H9 (cell line): ENCODE measurements around the gene GOT2. TPM values are rescaled to one million over a fixed set of nuclear protein-coding genes. Genes with fewer than 3 reads are reported as not detected.
A peak's percentile ranks its signal among the peaks of the same experiment; 100 is the strongest.

Experiments
- DNase-seq: peaks from one replicate; pipeline ENCODE4 v3.0.0-alpha.2; 2017
- H2AFZ ChIP-seq: one replicate; pipeline ENCODE4 v1.6.1; 2013; ENCODE audit warnings: mild to moderate bottlenecking, low read length, control low read depth, moderate library complexity
- H2AK5ac ChIP-seq: 2 replicates; pipeline ENCODE4 v1.6.1; 2013; ENCODE audit warnings: low read length, control low read depth, mixed read lengths; ENCODE audit not compliant: insufficient read length
- H2BK120ac ChIP-seq: one replicate; pipeline ENCODE4 v1.6.1; 2013; ENCODE audit warnings: low read depth, mild to moderate bottlenecking, low read length, control low read depth, inconsistent platforms; ENCODE audit not compliant: poor library complexity, severe bottlenecking
- H2BK12ac ChIP-seq: 2 replicates; pipeline ENCODE4 v1.6.1; 2013; ENCODE audit warnings: low read length, control low read depth, mixed read lengths, low read depth; ENCODE audit not compliant: insufficient read length
- H2BK15ac ChIP-seq: 2 replicates; pipeline ENCODE4 v1.6.1; 2013; ENCODE audit warnings: low read depth, low read length, control low read depth
- H2BK20ac ChIP-seq: one replicate; pipeline ENCODE4 v1.6.1; 2013; ENCODE audit warnings: low read depth, mild to moderate bottlenecking, low read length, control low read depth, inconsistent platforms; ENCODE audit not compliant: poor library complexity, severe bottlenecking
- H2BK5ac ChIP-seq: 2 replicates; pipeline ENCODE4 v1.6.1; 2013; ENCODE audit warnings: low read length, control low read depth, mixed read lengths; ENCODE audit not compliant: insufficient read length
- H3K14ac ChIP-seq: 2 replicates; pipeline ENCODE4 v1.6.1; 2013; ENCODE audit warnings: low read length, control low read depth; ENCODE audit not compliant: insufficient read depth
- H3K18ac ChIP-seq: 2 replicates; pipeline ENCODE4 v1.6.1; 2013; ENCODE audit warnings: low read depth, mild to moderate bottlenecking, mixed read lengths, low read length, control low read depth; ENCODE audit not compliant: insufficient read length
- H3K23ac ChIP-seq: 2 replicates; pipeline ENCODE4 v1.6.1; 2013; ENCODE audit warnings: low read length, control low read depth, mixed read lengths, low read depth; ENCODE audit not compliant: insufficient read length
- H3K23me2 ChIP-seq: 2 replicates; pipeline ENCODE4 v1.6.1; 2013; ENCODE audit warnings: low read depth, mild to moderate bottlenecking, mixed read lengths, low read length, control low read depth; ENCODE audit not compliant: insufficient read length, poor library complexity, severe bottlenecking
- H3K27ac ChIP-seq: 2 replicates; pipeline ENCODE4 v1.5.1; 2013; ENCODE audit warnings: low read length, control low read depth, mixed read lengths, low read depth; ENCODE audit not compliant: insufficient read length
- H3K27me3 ChIP-seq: 2 replicates; pipeline ENCODE4 v1.6.1; 2013; ENCODE audit warnings: low read length, control low read depth, inconsistent platforms; ENCODE audit not compliant: insufficient read depth
- H3K4ac ChIP-seq: 2 replicates; pipeline ENCODE4 v1.6.1; 2013; ENCODE audit warnings: low read depth, mild to moderate bottlenecking, control low read depth, inconsistent platforms, low read length, moderate library complexity
- H3K4me1 ChIP-seq: 2 replicates; pipeline ENCODE4 v1.6.1; 2013; ENCODE audit warnings: low read length, control low read depth, inconsistent platforms; ENCODE audit not compliant: insufficient read depth
- H3K4me2 ChIP-seq: 2 replicates; pipeline ENCODE4 v1.6.1; 2013; ENCODE audit warnings: low read length, control low read depth, mixed read lengths; ENCODE audit not compliant: insufficient read length, insufficient read depth
- H3K56ac ChIP-seq: 2 replicates; pipeline ENCODE4 v1.6.1; 2013; ENCODE audit warnings: low read depth, mild to moderate bottlenecking, mixed read lengths, low read length, control low read depth; ENCODE audit not compliant: insufficient read length
- H3K79me1 ChIP-seq: 2 replicates; pipeline ENCODE4 v1.6.1; 2013; ENCODE audit warnings: low read depth, mild to moderate bottlenecking, moderate library complexity, low read length, control low read depth, inconsistent platforms; ENCODE audit not compliant: insufficient read depth, poor library complexity, severe bottlenecking
- H3K79me2 ChIP-seq: 2 replicates; pipeline ENCODE4 v1.6.1; 2013; ENCODE audit warnings: low read length, control low read depth, inconsistent platforms; ENCODE audit not compliant: insufficient read depth
- H3K9ac ChIP-seq: 2 replicates; pipeline ENCODE4 v1.6.1; 2013; ENCODE audit warnings: low read length, control low read depth, mixed read lengths; ENCODE audit not compliant: insufficient read length; ENCODE audit errors: extremely low read depth
- H3K9me3 ChIP-seq: one replicate; pipeline ENCODE4 v1.6.1; 2013; ENCODE audit warnings: low read depth, low read length, inconsistent platforms; ENCODE audit not compliant: control insufficient read depth
- H3T11ph ChIP-seq: one replicate; pipeline ENCODE4 v1.6.1; 2013; ENCODE audit warnings: mild to moderate bottlenecking, low read length, control low read depth, inconsistent platforms
- H4K20me1 ChIP-seq: one replicate; pipeline ENCODE4 v1.6.1; 2013; ENCODE audit not compliant: control insufficient read depth, insufficient read length, insufficient read depth
- H4K5ac ChIP-seq: 2 replicates; pipeline ENCODE4 v1.6.1; 2013; ENCODE audit warnings: low read depth, mild to moderate bottlenecking, mixed read lengths, low read length, control low read depth; ENCODE audit not compliant: insufficient read length
- H4K8ac ChIP-seq: replicated peaks from 2 replicates; pipeline ENCODE4 v1.6.1; 2013; ENCODE audit warnings: low read length, control low read depth, mixed read lengths, low read depth; ENCODE audit not compliant: insufficient read length
- H4K91ac ChIP-seq: 2 replicates; pipeline ENCODE4 v1.6.1; 2013; ENCODE audit warnings: low read depth, mild to moderate bottlenecking, moderate library complexity, mixed read lengths, low read length, control low read depth; ENCODE audit not compliant: insufficient read length
- H3K27ac Mint-ChIP-seq, 3 experiments: 2 replicates in 2 of 3; 3 replicates in 1 of 3; pipeline ENCODE4 v1.8.0; 2020 to 2021; ENCODE audit warnings: mixed read lengths in 3 of 3, mild to moderate bottlenecking in 1 of 3, moderate library complexity in 1 of 3
- H3K27me3 Mint-ChIP-seq: 2 replicates; pipeline ENCODE4 v1.8.0; 2021; ENCODE audit warnings: low read depth, mild to moderate bottlenecking, moderate library complexity, mixed read lengths
- H3K36me3 Mint-ChIP-seq, 3 experiments: 2 replicates in 2 of 3; 3 replicates in 1 of 3; pipeline ENCODE4 v1.8.0; 2020 to 2021; ENCODE audit warnings: low read depth in 3 of 3, mixed read lengths in 3 of 3; ENCODE audit not compliant: insufficient read depth in 1 of 3
- H3K4me1 Mint-ChIP-seq, 2 experiments: 2 replicates each; pipeline ENCODE4 v1.8.0; 2020; ENCODE audit warnings: mixed read lengths in 2 of 2
- H3K4me3 Mint-ChIP-seq, 2 experiments: 2 replicates in 1 of 2; 3 replicates in 1 of 2; pipeline ENCODE4 v1.8.0; 2020 to 2021; ENCODE audit warnings: mild to moderate bottlenecking in 2 of 2, mixed read lengths in 2 of 2, moderate library complexity in 1 of 2
- H3K9me3 Mint-ChIP-seq, 2 experiments: 2 replicates in 1 of 2; 3 replicates in 1 of 2; pipeline ENCODE4 v1.8.0; 2020; ENCODE audit warnings: mild to moderate bottlenecking in 2 of 2, mixed read lengths in 2 of 2, moderate library complexity in 1 of 2
- CTCF ChIP-seq: fragments of 200-600 bp; sonication (generic); conservative IDR thresholded peaks from 3 replicates; pipeline ENCODE4 v1.8.0; 2021; ENCODE audit warnings: antibody characterized with exemption, mild to moderate bottlenecking
- WGBS: extraction: QIAGEN DNeasy Blood & Tissue Kit; methylation state at CpG from one replicate; pipeline ENCODE4 v1.1.7; 2013; ENCODE audit warnings: missing lambda C conversion rate, low lambda C conversion rate, mixed read lengths; ENCODE audit not compliant: insufficient read length; ENCODE audit errors: extremely low coverage; 5-methylcytosine and 5-hydroxymethylcytosine counted together
- total RNA-seq: library from RNA; stranded (reverse); gene quantifications from 2 replicates; pipeline ENCODE4 v1.2.1, GENCODE V29; 2021

The GOT2 gene
- total RNA-seq, 1 experiment from 2014 or later, result 148 TPM

DNA sequence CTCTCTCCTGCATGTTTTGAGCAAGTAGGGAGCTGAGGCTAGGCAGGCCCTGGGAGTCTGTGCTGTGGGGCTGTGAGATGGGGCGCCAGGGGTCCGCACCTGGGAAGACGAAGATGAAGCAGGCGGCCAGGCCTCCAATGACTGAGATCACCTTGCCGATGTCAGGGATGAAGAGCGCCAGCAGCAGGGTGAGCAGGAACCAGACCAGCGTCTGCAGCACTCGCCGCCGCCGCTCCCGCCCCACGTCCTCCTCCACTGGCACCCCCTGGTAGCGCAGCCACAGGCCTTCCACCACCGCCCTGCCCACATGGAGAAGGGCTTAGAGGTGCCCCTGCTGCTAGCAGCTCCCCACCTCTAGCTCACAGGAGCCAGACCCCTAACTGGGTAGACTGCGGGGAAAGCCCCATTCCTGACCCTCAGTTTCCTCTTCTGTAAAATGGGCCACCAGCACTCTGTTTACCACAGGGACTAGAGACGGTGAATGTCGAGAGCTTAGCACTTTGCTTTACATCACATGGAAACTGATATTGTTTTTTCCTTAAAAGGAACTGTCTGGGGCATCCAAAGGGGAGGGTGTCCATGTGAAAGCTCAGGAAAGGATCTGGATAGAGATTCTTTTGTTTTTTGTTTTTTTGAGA lies 63.1 kb downstream of the GOT2 start:
- no peak overlapping the region for H2BK120ac ChIP-seq
- no CpG with 5 or more reads among the region's 18 CpGs for WGBS

More for the DNA sequence above, 63.1 kb downstream of the GOT2 start:
- H3K23ac ChIP-seq, result no peak overlapping the region
- no peak overlapping the region for H2AFZ ChIP-seq
- H4K91ac ChIP-seq, result no peak overlapping the region
- Mint-ChIP-seq H3K4me1 (no peaks in the 10 kb centered on the region), H3K4me3 (0 out of 5 replicates have a peak overlapping the region, but pooled peaks of 1 of the 2 experiments have one; percentile 42), H3K27ac (peak overlapping the region in 1 of 3 experiments; percentile 22; a peak in 1 of 7 replicates), H3K27me3 (no peaks in the 10 kb centered on the region), H3K36me3 (peaks cover 19 to 42% (median 31%) of the 10 kb centered on the region in 3 experiments; a peak in 6 of 7 replicates), H3K9me3 (no peaks in the 10 kb centered on the region)
- no peak overlapping the region for H4K8ac ChIP-seq
- no peaks in the 10 kb centered on the region for H4K20me1 ChIP-seq
- H3T11ph ChIP-seq, result no peak overlapping the region
- H4K5ac ChIP-seq, result no peak overlapping the region
- no peak overlapping the region for H2BK15ac ChIP-seq
- no peak overlapping the region for H3K14ac ChIP-seq
- no peaks in the 10 kb centered on the region for H3K9me3 ChIP-seq
- H3K23me2 ChIP-seq, result no peaks in the 10 kb centered on the region
- no peaks in the 10 kb centered on the region for H3K4me1 ChIP-seq
- H2BK20ac ChIP-seq, result no peak overlapping the region
- H3K79me1 ChIP-seq, result no peaks in the 10 kb centered on the region
- no peak overlapping the region for H3K56ac ChIP-seq
- H3K27me3 ChIP-seq, result no peaks in the 10 kb centered on the region
- no peak overlapping the region for H3K18ac ChIP-seq
- no peak overlapping the region for H3K27ac ChIP-seq
- no peak for DNase-seq
- no peak overlapping the region for H2AK5ac ChIP-seq
- TF ChIP-seq CTCF, result no peak
- H2BK12ac ChIP-seq, result no peak overlapping the region
- no peak overlapping the region for H2BK5ac ChIP-seq
- H3K9ac ChIP-seq, result no peak overlapping the region
- no peak overlapping the region for H3K4me2 ChIP-seq
- no peak overlapping the region for H3K4ac ChIP-seq
- H3K79me2 ChIP-seq, result no peaks in the 10 kb centered on the region
